ENCODE results near the gene TMEM54.

TMEM54 gene

DNA sequence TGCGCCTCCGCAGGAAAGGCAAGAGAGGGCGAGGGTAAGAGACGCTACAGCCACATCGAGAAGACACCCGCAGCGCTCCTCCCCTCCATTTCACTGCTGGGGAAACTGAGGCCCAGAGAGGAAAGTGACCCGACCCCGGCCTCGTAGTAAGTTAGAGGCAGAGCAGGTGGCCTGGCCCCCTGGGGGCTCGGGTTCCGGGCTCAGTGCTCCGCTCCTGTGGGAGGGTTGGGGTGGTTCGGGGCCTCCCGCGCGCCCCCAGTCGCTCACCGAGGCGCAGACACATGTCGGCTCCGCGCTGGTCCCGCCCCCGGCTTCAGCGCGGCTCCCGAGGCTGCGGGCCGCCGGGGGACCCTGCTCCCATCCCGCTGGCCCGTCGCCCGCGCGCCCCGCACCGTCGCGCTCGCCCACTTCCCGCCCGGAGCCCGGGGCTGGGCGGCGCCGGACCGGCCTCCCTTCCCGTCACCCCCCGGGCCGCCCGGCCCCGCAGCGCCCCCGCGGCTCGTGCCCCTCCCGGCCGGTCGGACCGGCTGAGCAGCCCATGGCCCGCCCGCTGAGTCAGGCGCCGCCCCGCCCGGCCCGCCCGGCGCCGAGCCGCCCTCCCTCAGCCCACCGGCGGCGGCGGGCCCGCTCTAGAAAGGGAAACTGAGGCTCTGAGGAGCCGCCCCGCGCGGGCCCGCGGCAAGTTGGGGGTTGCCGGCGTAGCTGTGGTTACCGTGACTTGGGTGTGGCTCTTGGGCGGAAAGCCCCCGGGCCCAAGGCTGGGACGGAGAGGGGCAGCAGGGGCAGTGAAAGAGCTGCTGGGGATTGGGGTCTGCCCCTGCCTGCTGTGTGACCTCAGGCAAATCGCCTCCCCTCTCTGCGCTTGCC, at the start of gene TMEM54:
TSS of gene TMEM54 (minus strand) at position 434 of the 867 bp plus-strand sequence. CDS start at position 283, 151 bp downstream.
- DNase-seq (ENCODE audit: low read depth): no peak
- TF ChIP-seq CTCF (conservative IDR thresholded peaks at IDR 0.05; ENCODE audit: low read depth, low read length): no peak
- peak within 1 kb of the TSS; percentile 61 for H3K4me3 ChIP-seq (ENCODE audit: low read depth, low read length)

- no peak for TF ChIP-seq CTCF (conservative IDR thresholded peaks at IDR 0.05; ENCODE audit: low read depth, low read length)
- DNase-seq (ENCODE audit: low read depth): no peak
Measured at GRCh38 chr1:32949519-32949918, 48.3 kb upstream of the TMEM54 start.

GRCh38 chr1:32948905-32949304, 47.7 kb upstream of the TMEM54 start:
- DNase-seq (ENCODE audit: low read depth): no peak
- no peak overlapping the region for H3K4me3 ChIP-seq (ENCODE audit: low read depth, low read length)
- no peak for TF ChIP-seq CTCF (conservative IDR thresholded peaks at IDR 0.05; ENCODE audit: low read depth, low read length)

More at GRCh38 chr1:32949519-32949918, 48.3 kb upstream of the TMEM54 start:
- H3K4me3 ChIP-seq (ENCODE audit: low read depth, low read length): no peak overlapping the region

DNA sequence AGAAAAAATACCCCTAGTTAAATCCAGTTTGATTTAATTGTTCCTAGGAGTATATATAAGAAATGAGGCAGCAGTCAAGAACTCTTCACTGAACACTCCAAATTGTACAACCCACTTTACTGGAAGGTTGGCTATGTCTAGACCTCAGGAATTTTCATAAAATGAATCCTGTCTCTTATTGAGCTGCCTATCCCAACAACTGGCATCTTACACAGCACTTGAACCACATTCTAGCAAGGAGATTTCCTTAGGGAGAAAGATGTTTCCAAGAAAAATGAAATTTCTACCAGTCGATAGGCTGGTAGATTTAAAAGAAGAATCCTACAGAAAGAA, 47.2 kb upstream of the TMEM54 start:
- no peak overlapping the region for H3K4me3 ChIP-seq (ENCODE audit: low read depth, low read length)
- DNase-seq (ENCODE audit: low read depth): no peak
- no peak for TF ChIP-seq CTCF (conservative IDR thresholded peaks at IDR 0.05; ENCODE audit: low read depth, low read length)

DNA sequence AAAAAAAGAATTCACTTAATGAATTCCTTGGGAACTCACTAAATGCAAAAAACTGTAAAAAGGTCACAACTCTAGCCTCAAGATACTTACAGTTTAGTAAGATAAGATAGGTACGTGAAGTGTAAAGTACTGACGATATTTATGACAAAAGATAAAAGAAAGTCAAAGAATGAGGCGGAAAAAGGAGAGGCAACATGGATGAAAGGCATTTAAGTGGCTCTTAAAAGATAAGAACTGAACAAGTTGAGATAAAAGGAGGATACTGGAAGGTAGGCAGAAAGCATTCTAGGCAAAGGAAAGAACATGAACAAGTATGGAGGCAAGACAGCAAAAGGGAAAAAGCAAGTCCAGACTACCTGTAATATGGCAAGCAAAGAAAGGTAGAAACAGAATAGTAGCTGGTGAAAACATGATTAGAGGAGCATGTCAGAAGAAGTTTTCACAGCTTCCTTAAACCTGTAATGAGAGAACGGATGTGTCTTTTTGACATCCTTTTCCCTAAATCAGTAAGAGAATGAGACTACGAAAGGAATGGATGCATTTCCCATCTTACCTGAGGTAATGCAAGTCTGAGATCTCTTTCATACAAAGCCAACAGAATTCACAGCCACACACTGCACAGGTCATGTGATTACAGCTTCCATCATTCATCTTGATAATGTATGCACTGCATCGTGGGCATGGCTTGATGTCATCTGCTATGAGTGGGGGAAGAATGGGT, 46.6 kb upstream of the TMEM54 start:
- no peak for DNase-seq (ENCODE audit: low read depth)
- H3K4me3 ChIP-seq (ENCODE audit: low read depth, low read length): no peak overlapping the region
- no peak for TF ChIP-seq CTCF (conservative IDR thresholded peaks at IDR 0.05; ENCODE audit: low read depth, low read length)

DNA sequence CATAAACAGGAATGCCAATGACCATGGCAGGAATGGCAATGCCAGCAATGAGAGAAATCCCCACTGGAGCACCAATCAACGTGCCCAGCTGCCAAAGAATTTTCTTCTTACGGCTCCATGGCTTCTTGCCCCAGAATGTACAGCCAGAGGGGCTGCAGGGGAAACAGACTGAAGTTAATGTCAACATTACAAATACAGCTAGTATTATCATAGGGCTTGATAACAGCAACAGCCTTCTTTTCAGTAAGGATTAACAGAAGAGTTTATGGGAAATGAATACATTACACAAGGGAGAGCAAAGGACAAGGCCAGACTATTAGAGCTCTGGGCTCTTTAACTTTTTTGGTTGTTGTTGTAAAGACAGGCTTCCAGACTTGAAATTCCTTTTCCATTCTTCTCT, 45.2 kb upstream of the TMEM54 start:
- no peak for DNase-seq (ENCODE audit: low read depth)
- no peak for TF ChIP-seq CTCF (conservative IDR thresholded peaks at IDR 0.05; ENCODE audit: low read depth, low read length)
- H3K4me3 ChIP-seq (ENCODE audit: low read depth, low read length): no peak overlapping the region

All from choroid plexus epithelial cell (primary cell).